Astrocyte (in vitro differentiated cells and primary cell): ENCODE data around the gene SLC35A3. TPM values are rescaled to one million over a fixed set of nuclear protein-coding genes. Genes with fewer than 3 reads are reported as not detected.
A peak's percentile ranks its signal among the peaks of the same experiment; 100 is the strongest.

Source experiments
- DNase-seq: peaks from one replicate; pipeline ENCODE4 v3.0.0-alpha.2; 2010; ENCODE audit warnings: low read depth
- FAIRE-seq: peaks from 2 replicates; lab custom pipeline; 2011; peaks lifted over from hg19 to GRCh38; lab: Jason Lieb, UNC
- H2AFZ ChIP-seq: 2 replicates; pipeline ENCODE4 v1.6.0; 2012; ENCODE audit warnings: low read depth, low read length, inconsistent platforms
- H3K27ac ChIP-seq: 2 replicates; pipeline ENCODE4 v1.5.1; 2011; ENCODE audit warnings: low read depth, low read length, inconsistent platforms
- H3K27me3 ChIP-seq: 2 replicates; pipeline ENCODE4 v1.6.0; 2011; ENCODE audit warnings: low read length, inconsistent platforms; ENCODE audit not compliant: insufficient read depth
- H3K36me3 ChIP-seq: 2 replicates; pipeline ENCODE4 v1.5.1; 2011; ENCODE audit warnings: low read length, inconsistent platforms; ENCODE audit not compliant: insufficient read depth
- H3K4me1 ChIP-seq: 2 replicates; pipeline ENCODE4 v1.5.1; 2011; ENCODE audit warnings: low read length, inconsistent platforms; ENCODE audit not compliant: insufficient read depth
- H3K4me2 ChIP-seq: 2 replicates; pipeline ENCODE4 v1.6.0; 2012; ENCODE audit warnings: low read length, inconsistent platforms
- H3K4me3 ChIP-seq: 2 replicates; pipeline ENCODE4 v1.5.1; 2011; ENCODE audit warnings: low read depth, mild to moderate bottlenecking, low read length, inconsistent platforms; ENCODE audit not compliant: insufficient read depth
- H3K79me2 ChIP-seq: 2 replicates; pipeline ENCODE4 v1.6.0; 2012; ENCODE audit warnings: mild to moderate bottlenecking, low read length, inconsistent platforms; ENCODE audit not compliant: insufficient read depth
- H3K9ac ChIP-seq: 2 replicates; pipeline ENCODE4 v1.6.0; 2012; ENCODE audit warnings: mild to moderate bottlenecking, low read length, inconsistent platforms
- H3K9me3 ChIP-seq: 2 replicates; pipeline ENCODE4 v1.5.1; 2012; ENCODE audit warnings: low read depth, mild to moderate bottlenecking, low read length, inconsistent platforms; ENCODE audit not compliant: insufficient read depth
- H4K20me1 ChIP-seq: 2 replicates; pipeline ENCODE4 v1.6.0; 2012; ENCODE audit warnings: low read length, inconsistent platforms; ENCODE audit not compliant: insufficient read depth
- H3K27ac Mint-ChIP-seq: one replicate; pipeline ENCODE4 v1.8.0; 2021; ENCODE audit warnings: mild to moderate bottlenecking, mixed read lengths; ENCODE audit not compliant: unreplicated experiment
- H3K27me3 Mint-ChIP-seq: one replicate; pipeline ENCODE4 v1.8.0; 2021; ENCODE audit warnings: low read depth, mixed read lengths; ENCODE audit not compliant: unreplicated experiment
- H3K36me3 Mint-ChIP-seq: one replicate; pipeline ENCODE4 v1.8.0; 2021; ENCODE audit warnings: low read depth, mixed read lengths; ENCODE audit not compliant: unreplicated experiment
- H3K4me1 Mint-ChIP-seq: one replicate; pipeline ENCODE4 v1.8.0; 2021; ENCODE audit warnings: low read depth, mixed read lengths; ENCODE audit not compliant: unreplicated experiment
- H3K4me3 Mint-ChIP-seq: one replicate; pipeline ENCODE4 v1.8.0; 2021; ENCODE audit warnings: mild to moderate bottlenecking, moderate library complexity, mixed read lengths; ENCODE audit not compliant: unreplicated experiment
- H3K9me3 Mint-ChIP-seq: one replicate; pipeline ENCODE4 v1.8.0; 2021; ENCODE audit warnings: mild to moderate bottlenecking, mixed read lengths; ENCODE audit not compliant: unreplicated experiment
- EZH2 ChIP-seq: IDR thresholded peaks from 2 replicates; pipeline ENCODE4 v1.6.1; 2012; ENCODE audit warnings: mild to moderate bottlenecking, low read length, inconsistent platforms; ENCODE audit not compliant: insufficient read depth
- total RNA-seq: library from RNA; stranded (reverse); gene quantifications from 2 replicates; pipeline ENCODE4 v1.2.1, GENCODE V29; 2021
- TF ChIP-seq, protein P1 (sequence below): IDR thresholded peaks from 2 replicates; pipeline ENCODE4 v1.5.1; 2011; ENCODE audit warnings: low read depth, mild to moderate bottlenecking, inconsistent platforms, low read length, moderate library complexity; ENCODE audit not compliant: insufficient read depth

SLC35A3 gene
- total RNA-seq, 1 donor from 2014 or later, result 20.5 TPM

DNA sequence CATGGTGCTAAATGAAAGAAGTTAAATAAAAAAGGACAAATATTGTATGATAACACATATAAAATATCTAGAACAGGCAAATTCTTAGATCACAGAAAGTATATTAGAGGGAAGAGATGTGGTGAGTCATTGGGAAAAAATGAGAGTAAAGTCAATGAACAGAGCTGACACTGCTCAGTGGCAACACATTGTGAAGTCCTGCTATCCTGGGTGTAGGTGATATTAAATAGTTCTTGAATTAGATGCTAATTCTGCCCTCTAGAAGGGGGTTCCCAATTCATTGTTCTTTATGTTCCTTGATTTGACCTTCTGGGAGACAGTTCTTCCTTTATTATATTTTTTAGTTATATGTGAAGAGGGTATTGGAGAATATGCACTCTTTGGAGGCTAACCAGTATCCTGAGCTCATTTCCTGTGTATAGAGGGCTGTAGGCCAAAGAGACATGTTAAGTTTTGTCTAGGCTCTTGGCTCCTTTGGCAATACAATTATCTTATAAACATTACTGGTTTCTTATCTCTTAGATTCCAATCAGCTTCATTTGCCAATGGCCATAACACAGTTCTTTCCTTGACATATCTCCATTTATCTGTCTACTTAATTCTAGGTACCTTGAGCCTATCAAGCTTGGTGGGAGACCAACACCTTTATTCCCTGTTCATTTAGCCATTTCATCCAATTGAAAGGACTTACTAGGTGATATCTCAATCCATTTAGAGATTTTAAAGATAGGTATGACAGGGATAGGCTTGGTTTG is 6.6 kb upstream of the SLC35A3 start:
- no peaks in the 10 kb centered on the region for H3K9me3 ChIP-seq
- Mint-ChIP-seq H3K4me3 (no peak overlapping the region), H3K27me3 (no peaks in the 10 kb centered on the region), H3K9me3 (no peaks in the 10 kb centered on the region), H3K36me3 (no peaks in the 10 kb centered on the region), H3K27ac (peak overlapping the region; percentile 12), H3K4me1 (peaks cover 6% of the 10 kb centered on the region)
- no peak overlapping the region for H3K4me3 ChIP-seq
- DNase-seq (peak; percentile 59), FAIRE-seq (no peak)
- H3K4me1 ChIP-seq, result no peaks in the 10 kb centered on the region
- no peak overlapping the region for H3K9ac ChIP-seq
- no peak for TF ChIP-seq EZH2
- TF ChIP-seq, protein P1, sequence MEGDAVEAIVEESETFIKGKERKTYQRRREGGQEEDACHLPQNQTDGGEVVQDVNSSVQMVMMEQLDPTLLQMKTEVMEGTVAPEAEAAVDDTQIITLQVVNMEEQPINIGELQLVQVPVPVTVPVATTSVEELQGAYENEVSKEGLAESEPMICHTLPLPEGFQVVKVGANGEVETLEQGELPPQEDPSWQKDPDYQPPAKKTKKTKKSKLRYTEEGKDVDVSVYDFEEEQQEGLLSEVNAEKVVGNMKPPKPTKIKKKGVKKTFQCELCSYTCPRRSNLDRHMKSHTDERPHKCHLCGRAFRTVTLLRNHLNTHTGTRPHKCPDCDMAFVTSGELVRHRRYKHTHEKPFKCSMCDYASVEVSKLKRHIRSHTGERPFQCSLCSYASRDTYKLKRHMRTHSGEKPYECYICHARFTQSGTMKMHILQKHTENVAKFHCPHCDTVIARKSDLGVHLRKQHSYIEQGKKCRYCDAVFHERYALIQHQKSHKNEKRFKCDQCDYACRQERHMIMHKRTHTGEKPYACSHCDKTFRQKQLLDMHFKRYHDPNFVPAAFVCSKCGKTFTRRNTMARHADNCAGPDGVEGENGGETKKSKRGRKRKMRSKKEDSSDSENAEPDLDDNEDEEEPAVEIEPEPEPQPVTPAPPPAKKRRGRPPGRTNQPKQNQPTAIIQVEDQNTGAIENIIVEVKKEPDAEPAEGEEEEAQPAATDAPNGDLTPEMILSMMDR, result no peak
- no peaks in the 10 kb centered on the region for H3K36me3 ChIP-seq
- no peaks in the 10 kb centered on the region for H3K79me2 ChIP-seq
- peak overlapping the region; percentile 15 for H3K4me2 ChIP-seq
- H4K20me1 ChIP-seq, result no peaks in the 10 kb centered on the region
- H2AFZ ChIP-seq, result no peak overlapping the region
- H3K27ac ChIP-seq, result no peak overlapping the region
- no peaks in the 10 kb centered on the region for H3K27me3 ChIP-seq

DNA sequence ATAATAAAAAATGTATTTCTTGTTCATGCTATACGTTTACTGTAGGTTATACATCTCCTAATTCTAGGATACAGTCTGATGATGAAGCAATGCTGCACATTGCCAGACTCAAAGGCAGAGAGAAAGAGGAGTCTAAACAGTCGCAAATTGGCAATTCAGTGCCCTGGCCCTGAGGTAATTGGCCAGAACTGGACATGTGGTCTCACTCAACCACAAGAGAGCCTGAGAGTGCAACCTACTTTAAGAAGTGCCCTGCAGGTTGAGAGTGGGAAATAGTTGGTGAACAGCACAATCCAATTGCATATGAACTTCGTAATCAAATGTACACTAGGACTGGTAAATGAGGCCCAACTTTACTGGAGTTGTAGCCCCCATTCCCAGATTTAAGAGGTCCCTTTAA is 5.0 kb upstream of the SLC35A3 start:
- Mint-ChIP-seq H3K4me3 (no peak overlapping the region), H3K4me1 (peaks cover 6% of the 10 kb centered on the region), H3K9me3 (no peaks in the 10 kb centered on the region), H3K27ac (no peak overlapping the region), H3K27me3 (no peaks in the 10 kb centered on the region), H3K36me3 (no peaks in the 10 kb centered on the region)
- Histone ChIP-seq H4K20me1 (no peaks in the 10 kb centered on the region), H3K4me1 (no peaks in the 10 kb centered on the region), H3K36me3 (no peaks in the 10 kb centered on the region), H3K79me2 (no peaks in the 10 kb centered on the region), H3K27me3 (no peaks in the 10 kb centered on the region), H3K4me3 (no peak overlapping the region), H3K4me2 (no peak overlapping the region), H3K9ac (no peak overlapping the region), H3K9me3 (no peaks in the 10 kb centered on the region), H3K27ac (no peak overlapping the region), H2AFZ (no peak overlapping the region)
- TF ChIP-seq, protein P1, result no peak
- no peak for TF ChIP-seq EZH2
- no peak for DNase-seq
- no peak for FAIRE-seq
